ENCODE measurements around the gene DHX9. TPM values are rescaled to one million over a fixed set of nuclear protein-coding genes. Genes with fewer than 3 reads are reported as not detected.

The DHX9 gene
- total RNA-seq, 4 donors from 2014 or later, result 89.1 to 148 (median 109) TPM

- Histone ChIP-seq H3K36me3 (peaks cover 2 to 52% (median 3%) of the 10 kb centered on the region in 3 donors), H3K27ac (no peak overlapping the region), H3K27me3 (no peaks in the 10 kb centered on the region), H3K9me3 (no peaks in the 10 kb centered on the region), H3K4me3 (no peak overlapping the region), H3K4me1 (no peaks in the 10 kb centered on the region)
- no peak for DNase-seq (ENCODE audit: low spot score in 2 of 2)
- TF ChIP-seq EP300 (IDR thresholded peaks at IDR 0.05), result no peak
- no peak for TF ChIP-seq POLR2A (IDR thresholded peaks at IDR 0.05)
- no peak for TF ChIP-seq CTCF (IDR thresholded peaks at IDR 0.05)
- WGBS, 2 donors, result 81 to 87% methylated on average over 3 of the region's 3 CpGs
These were observed 31.2 kb upstream of the DHX9 start for GRCh38 chr1:182807907-182808306.

- TF ChIP-seq POLR2A (IDR thresholded peaks at IDR 0.05) (no peak), EP300 (IDR thresholded peaks at IDR 0.05) (no peak), CTCF (IDR thresholded peaks at IDR 0.05) (no peak)
- H3K36me3 ChIP-seq, result peaks cover 2 to 54% (median 3%) of the 10 kb centered on the region in 3 donors
- no peak overlapping the region for H3K27ac ChIP-seq
- 64 to 73% methylated on average over 3 of the region's 3 CpGs for WGBS, 2 donors
- H3K4me1 ChIP-seq, result no peaks in the 10 kb centered on the region
- H3K4me3 ChIP-seq, result no peak overlapping the region
- DNase-seq (ENCODE audit: low spot score in 2 of 2), result no peak
- no peaks in the 10 kb centered on the region for H3K9me3 ChIP-seq
- H3K27me3 ChIP-seq, result no peaks in the 10 kb centered on the region
These were observed 29.7 kb upstream of the DHX9 start for GRCh38 chr1:182809414-182809957.

- H3K36me3 ChIP-seq, result peaks cover 0 to 55% (median 0%) of the 10 kb centered on the region in 3 donors
- H3K9me3 ChIP-seq, result no peaks in the 10 kb centered on the region
- no peak for TF ChIP-seq POLR2A (IDR thresholded peaks at IDR 0.05)
- TF ChIP-seq EP300 (IDR thresholded peaks at IDR 0.05), result no peak
- TF ChIP-seq CTCF (IDR thresholded peaks at IDR 0.05), result no peak
- H3K4me1 ChIP-seq, result no peaks in the 10 kb centered on the region
- no peak overlapping the region for H3K4me3 ChIP-seq
- H3K27me3 ChIP-seq, result no peaks in the 10 kb centered on the region
- DNase-seq (ENCODE audit: low spot score in 2 of 2), result no peak
- no peak overlapping the region for H3K27ac ChIP-seq
- WGBS, 2 donors, result 87 to 93% methylated on average over 4 of the region's 4 CpGs
These were observed 27.0 kb upstream of the DHX9 start for GRCh38 chr1:182811975-182812722.

GRCh38 chr1:182816863-182817262 is 22.3 kb upstream of the DHX9 start:
- no peaks in the 10 kb centered on the region for H3K4me1 ChIP-seq
- no peak overlapping the region for H3K4me3 ChIP-seq
- H3K27ac ChIP-seq, result no peak overlapping the region
- no peaks in the 10 kb centered on the region for H3K27me3 ChIP-seq
- H3K9me3 ChIP-seq, result no peaks in the 10 kb centered on the region
- DNase-seq (ENCODE audit: low spot score in 2 of 2), result no peak
- WGBS, 2 donors, result 92 to 94% methylated on average over 2 of the region's 2 CpGs
- peaks cover 0 to 84% (median 0%) of the 10 kb centered on the region in 3 donors for H3K36me3 ChIP-seq
- TF ChIP-seq POLR2A (IDR thresholded peaks at IDR 0.05) (no peak), EP300 (IDR thresholded peaks at IDR 0.05) (no peak), CTCF (IDR thresholded peaks at IDR 0.05) (no peak)

GRCh38 chr1:182817802-182818201 is 21.3 kb upstream of the DHX9 start:
- no peaks in the 10 kb centered on the region for H3K4me1 ChIP-seq
- TF ChIP-seq EP300 (IDR thresholded peaks at IDR 0.05) (no peak), CTCF (IDR thresholded peaks at IDR 0.05) (no peak), POLR2A (IDR thresholded peaks at IDR 0.05) (no peak)
- no peaks in the 10 kb centered on the region for H3K27me3 ChIP-seq
- no peak overlapping the region for H3K4me3 ChIP-seq
- peaks cover 0 to 82% (median 0%) of the 10 kb centered on the region in 3 donors for H3K36me3 ChIP-seq
- DNase-seq (ENCODE audit: low spot score in 2 of 2), result no peak
- no peaks in the 10 kb centered on the region for H3K9me3 ChIP-seq
- 66 to 69% methylated on average over 3 of the region's 3 CpGs for WGBS, 2 donors
- H3K27ac ChIP-seq, result no peak overlapping the region

Data from tibial nerve (tissue), 4 donors.